Fibroblast of upper back skin (primary cell): Measurements from ENCODE around the gene BHLHE40.
A peak's percentile ranks its signal among the peaks of the same experiment; 100 is the strongest.

Source experiments
- DNase-seq: peaks from one replicate; pipeline ENCODE4 v3.0.0-alpha.2; 2013

Gene BHLHE40

DNA sequence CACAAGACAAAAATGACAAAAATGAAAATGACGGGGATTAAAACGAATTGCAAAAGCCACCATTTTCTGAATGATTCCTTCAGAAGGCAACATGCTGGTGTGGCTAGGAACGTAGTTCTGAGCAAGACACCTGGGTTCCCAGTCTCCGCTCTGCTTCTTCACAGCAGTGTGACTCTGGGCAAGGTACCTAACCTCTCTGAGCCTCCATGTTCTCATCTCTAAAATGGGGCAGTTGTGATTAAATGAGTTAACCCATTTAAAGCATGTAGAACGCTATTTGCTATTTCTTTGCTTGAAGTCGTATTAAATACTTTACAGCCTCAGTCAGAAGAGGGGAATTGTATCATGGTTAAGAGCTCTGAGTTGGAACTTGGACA, 23.6 kb downstream of the BHLHE40 start:
- no peak for DNase-seq

DNA sequence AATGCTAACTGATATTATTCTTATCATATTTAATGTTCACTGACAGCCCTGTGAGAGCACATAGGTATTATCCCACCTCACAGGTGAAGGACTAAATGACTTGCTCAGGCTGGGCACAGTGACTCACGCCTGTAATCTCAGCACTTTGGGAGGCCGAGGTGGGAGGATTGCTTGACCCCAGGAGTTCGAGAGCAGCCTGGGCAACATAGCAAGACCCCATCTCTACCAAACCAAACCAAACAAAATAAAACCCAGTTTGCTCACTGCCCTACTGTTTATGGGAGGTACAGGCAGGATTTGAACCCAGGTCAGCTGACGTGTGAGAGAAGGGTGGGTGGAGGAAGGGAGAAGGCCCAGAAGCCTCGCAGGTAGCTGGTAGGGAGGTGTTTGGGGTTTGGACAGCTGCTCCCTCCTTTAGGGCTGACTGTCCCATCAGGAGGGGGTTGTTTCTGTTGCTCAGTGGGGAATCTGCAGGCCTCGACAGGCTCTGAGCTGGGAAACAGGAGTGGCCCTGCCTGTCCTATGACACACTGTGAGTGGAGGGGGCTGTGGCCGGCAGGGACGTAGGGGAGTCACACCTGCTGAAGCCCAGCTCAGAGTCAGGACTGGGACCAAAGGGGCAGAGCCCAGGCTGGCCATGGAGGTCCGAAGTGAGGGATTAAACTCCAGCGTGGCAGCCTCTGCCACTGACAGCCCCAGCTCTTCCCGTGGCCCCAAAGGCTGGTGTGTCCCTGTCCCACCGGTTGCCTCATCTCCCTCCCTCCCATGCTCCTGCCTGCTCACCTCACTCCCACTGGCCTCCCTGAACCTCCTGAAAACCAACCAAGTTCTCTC, 25.3 kb downstream of the BHLHE40 start:
- no peak for DNase-seq

DNA sequence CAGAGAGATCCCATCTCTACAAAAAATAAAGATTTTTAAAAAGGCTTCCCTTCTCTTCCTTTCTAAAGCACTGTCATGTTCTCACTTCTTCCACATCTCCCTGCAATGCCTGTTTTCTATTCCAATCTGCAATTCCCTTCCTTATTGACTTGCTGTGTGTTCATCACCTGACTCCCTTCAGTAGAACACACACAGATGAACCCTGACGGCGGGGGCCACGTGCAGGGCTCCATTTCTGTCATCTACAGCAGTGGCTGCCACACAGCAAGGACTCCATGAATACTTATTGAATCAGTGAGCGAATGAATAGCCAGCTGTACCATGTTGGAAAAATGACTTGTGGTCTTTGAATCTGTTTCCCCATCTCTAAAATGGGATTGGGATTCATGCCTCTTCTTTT, 26.1 kb downstream of the BHLHE40 start:
- no peak for DNase-seq

DNA sequence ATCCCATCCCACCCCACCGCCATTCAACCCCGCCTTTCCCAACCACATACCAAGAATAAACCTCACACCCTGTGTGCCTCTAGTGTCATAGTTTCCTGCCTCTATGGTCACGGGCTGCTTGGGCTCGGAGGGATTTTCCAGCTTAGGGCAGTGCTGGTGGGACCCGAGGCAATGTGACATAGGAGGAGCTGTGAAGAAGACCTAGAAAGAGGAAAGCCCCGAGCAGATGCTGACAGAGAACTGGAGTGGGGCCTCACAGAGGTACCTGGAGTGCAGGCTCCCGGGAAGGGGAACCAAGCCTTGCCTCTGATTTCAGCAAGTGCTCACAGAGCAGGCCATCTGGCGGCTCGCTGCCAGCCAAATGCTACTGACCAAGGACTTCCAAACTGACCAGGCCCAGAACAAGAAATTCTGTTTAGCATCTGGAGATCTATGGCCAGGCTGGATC, 27.5 kb downstream of the BHLHE40 start:
- no peak for DNase-seq

DNA sequence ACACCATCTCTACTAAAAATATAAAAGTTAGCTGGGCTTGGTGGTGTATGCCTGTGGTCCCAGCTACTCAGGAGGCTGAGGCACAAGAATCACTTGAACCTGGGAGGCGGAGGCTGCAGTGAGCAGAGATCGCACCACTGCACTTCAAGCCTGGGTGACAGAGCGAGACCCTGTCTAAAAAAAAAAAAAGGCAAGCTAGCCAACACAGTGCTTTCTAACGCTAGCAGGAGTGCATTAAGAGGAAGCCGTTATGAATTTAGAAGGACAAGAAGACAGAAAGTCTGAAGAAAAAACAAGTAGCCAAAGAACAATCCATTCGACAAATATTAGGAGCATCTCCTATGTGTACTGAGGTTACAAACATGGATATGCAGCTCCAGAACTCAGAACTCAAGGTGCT, 28.6 kb downstream of the BHLHE40 start:
- DNase-seq = no peak

DNA sequence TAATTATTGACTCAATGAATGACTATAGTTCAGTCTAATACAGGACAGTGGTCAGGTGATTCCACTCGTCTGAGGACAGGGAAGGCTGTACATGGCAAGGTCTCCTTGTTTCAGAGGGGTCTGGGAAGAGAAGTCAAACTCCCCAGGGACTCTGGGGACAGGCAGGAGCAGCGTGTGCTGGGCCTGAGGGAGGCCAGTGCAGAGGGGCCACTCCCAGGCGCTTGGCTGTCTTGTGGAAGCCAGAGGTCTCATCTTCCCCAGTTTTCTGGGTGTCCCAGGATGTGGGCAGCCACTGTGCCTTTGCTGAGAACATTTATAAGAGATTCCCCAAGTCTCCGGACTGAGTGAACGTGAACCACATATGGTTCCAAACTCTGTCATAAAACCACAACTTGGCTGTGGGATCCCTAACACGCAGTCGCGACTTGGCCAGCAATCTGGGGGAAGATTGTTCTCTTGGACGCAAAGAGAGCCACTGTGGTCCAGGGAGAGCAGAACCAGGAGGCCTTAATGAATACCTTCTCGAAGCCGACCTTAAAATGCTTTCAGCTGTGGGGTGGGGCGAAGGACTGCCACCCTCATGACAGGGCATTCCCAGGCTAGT, 30.4 kb downstream of the BHLHE40 start:
- DNase-seq = no peak

DNA sequence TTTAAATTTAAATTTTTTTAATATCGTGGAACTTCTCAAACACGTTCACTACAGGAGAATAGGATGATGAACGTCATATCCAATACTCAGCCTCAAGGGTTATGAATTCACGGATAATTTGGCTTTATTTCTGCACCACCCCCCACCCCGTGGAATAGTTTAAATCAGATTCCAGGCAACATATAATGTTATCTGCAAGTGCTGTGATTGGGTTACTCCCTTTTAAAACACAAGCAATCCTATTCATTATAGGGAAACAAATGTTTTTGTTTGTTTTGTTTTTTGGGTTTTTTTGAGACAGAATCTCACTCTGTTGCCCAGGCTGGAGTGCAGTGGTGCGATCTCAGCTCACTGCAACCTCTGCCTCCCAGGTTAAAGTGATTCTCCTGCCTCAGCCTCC, 30.9 kb downstream of the BHLHE40 start:
- DNase-seq = no peak

DNA sequence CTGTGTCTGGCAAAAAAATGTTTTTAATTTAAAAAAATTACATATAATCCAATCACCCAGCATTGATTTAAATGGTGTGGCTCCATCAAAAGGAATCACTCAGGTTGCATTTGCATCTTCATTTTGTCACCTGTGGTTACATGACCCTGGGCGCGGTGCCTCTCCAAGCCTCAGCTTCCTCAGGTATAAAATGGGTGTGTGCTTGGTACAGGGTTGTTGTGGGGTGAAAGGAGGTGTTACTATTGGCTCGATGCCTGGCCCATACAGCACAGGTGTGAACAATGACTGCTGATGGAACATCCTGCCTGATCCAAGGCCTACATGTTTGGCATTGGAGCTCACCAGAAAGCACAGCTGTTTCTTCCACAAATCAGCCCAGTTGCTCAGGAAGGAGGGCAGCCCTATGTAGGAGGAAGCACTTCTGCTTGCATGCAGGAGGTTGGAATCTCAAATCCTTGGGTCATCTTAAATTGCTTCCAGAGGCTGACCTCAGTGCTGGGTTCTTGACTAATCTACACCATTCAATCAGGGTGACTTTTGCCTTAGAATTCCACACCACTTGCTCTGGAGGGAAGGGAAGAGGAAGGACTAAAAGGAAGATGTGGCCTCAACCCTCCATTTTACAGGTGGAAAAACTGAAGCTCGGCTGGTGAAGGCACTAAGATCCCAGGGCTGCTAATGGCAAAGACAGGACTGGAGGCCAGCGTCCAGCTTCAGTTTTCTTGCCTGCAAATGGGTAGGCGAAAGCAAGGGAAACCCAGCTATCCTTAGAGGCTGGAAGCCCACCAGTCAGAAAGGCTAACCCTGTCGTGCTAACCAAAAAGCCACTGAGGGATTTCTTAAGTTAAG, 31.7 kb downstream of the BHLHE40 start:
- no peak for DNase-seq

DNA sequence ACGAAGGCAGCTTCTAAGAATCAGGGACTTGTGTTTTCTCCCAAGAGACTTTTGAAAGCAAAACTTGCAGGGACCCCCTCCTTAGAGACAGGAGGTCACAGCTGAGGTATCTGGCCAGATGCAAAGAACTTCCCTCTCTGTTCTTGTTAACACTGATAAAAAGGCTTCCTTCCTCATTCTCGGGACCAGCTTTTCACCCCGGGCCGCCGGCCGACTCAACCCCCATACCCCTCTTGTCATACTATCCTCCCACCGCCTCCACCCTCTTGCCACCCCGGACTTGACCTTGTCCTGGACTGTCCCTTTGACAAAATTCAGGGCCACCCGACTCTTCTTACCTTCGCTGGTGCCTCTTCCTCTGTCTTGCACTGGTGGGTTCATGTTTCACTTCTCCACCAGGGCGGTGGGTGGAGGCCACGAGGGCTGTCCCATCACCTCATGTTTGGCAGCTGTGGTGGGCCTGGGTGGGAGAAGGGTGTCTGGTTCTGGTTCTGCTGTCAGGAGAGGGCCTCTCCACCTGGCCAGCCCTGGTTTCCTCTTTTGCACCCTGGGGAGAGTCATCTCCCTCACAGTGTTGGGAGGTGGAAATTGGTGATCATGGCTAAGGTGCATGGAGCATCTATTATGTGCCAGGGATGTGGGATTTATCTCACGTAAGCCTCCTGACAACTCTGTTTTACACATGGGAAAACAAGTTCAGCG, 32.5 kb downstream of the BHLHE40 start:
- DNase-seq = no peak

DNA sequence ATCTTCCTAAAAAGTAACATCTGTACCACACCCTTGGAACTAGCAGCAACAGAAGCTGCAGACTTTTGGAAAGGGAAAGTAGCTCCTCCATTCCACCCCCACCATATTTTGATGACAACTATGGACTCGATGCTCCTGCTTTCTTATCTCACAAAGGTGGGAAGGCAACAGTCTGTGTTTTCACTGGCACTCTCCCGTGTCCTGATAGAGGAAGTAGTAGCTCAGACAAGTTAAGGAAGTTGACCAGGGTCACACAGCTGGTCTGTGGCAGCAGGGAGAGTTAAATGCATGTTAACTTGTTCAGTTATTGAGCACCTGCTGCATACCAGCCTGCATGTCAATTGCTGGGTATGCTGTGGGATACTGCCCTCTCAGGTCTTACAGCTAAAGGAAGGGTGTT, 33.1 kb downstream of the BHLHE40 start:
- DNase-seq = no peak

DNA sequence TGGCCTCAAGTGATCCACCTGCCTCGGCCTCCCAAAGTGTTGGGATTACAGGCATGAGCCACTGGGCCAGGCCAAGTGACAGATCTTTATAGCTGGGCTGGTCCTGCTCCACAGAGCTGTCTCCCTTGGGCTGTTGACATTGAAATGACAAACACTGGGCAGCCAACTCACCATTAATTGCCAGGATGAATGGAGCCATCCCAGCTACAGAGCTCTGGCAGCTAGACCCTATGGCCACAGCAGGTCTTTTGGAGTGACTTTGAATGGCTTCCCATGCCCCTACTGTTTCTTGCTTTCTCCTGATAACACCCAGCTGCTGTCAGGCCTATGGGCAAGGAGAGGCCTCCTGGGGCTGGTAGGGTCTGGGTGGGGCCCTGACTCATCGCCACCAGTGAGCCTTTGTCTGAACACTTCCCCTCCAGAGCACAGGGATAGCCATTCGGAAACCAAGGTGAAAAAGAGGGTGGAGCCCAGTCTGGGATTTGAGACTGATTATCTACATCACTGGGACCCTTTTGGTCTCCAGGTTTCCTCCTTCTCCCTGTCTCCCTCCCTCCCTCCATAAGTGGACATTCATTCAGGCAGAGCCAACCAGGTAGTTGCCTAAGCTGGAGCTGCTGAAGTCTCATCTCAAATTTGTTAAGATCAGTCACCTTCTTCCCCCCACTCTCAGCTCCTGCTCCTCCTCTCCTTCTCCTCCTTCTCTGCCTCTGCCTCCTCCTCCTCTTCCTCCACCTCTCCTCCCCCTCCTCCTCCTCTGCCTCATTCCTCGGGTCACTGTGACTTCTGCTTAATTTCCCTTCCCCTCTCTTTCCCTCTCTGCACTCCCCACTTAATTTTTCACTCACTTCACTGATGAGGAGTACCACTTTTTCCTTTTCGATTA, 34.0 kb downstream of the BHLHE40 start:
- no peak for DNase-seq

DNA sequence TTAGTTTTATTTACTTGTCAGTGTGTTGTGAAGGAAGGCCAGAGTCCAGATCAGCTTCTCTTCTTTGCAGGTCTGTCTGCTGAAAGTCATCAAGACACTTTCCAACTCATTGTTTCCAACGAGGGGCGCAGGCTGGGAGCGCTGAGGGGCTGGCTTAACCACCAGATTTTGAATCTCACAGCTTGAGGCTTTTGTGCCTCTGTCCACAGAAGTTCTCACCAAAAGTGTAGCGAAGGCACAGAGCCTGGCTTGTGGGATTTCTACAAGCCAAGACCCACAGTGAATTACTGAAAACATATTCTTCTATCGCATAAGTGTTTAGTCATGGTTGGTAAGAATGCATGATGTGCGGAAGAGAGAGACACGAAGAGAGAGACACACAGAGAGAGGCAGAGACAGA, 35.2 kb downstream of the BHLHE40 start:
- no peak for DNase-seq

DNA sequence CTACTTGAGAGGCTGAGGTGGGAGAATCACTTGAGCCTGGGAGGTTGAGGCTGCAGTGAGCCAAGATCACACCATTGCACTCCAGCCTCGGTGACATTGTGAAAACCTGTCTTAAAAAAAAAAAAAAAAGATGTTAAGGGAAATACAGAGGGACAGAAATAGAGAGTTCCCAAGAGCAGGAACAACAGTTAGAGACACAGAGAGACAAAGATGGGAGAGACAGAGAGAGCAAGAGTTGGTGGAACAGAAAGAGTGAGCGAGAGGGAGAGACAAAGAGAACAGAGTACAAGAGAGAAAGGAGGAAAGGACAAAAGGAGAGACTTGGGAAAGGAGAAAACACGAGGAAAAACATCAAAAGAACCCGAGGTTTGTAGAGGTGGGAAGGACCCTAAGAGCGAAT, 35.8 kb downstream of the BHLHE40 start:
- DNase-seq = no peak

DNA sequence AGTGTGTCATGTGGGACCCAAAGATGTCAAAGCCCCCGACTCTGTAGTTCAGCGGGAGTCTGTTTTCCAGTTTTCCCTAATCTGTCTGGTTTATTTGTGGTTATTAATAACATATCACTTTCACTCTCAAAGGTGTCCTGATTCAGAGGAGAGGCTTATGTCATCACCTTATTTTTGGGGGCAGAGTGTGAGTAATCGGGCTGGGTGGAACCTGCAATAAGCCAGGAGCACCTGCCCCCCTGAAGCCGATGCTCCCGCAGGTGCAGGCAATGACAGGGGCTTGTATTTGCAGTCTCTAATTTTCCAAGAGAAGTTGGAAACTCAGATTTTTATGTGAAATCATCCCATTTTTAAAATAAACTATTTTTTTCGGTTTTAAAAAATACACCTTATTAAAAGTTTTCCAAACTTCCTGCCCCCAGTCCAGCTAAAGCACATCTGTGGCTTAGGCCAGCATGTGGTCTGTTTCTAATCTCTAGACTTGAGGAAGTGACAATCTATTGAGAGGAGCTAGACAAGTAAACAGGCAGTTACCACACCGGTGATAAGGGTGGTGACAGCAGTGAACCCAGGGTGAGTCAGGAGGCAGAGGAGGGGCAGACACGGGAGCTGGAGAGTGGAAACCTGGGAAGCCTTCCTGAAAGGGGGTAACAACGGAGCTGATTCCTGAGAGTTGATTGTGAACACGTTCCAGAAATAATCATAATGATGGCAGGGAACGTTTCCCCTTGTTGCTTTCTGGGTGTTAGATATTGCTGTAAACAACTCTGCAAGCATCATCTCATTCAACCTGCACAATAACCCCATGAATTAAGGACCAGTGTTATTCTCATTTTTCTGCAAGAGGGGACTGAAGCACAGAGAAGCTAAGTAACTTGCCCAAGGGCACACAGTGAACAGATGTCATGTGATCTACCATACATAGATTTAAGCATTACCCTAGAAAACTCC, 37.2 kb downstream of the BHLHE40 start:
- DNase-seq = no peak

DNA sequence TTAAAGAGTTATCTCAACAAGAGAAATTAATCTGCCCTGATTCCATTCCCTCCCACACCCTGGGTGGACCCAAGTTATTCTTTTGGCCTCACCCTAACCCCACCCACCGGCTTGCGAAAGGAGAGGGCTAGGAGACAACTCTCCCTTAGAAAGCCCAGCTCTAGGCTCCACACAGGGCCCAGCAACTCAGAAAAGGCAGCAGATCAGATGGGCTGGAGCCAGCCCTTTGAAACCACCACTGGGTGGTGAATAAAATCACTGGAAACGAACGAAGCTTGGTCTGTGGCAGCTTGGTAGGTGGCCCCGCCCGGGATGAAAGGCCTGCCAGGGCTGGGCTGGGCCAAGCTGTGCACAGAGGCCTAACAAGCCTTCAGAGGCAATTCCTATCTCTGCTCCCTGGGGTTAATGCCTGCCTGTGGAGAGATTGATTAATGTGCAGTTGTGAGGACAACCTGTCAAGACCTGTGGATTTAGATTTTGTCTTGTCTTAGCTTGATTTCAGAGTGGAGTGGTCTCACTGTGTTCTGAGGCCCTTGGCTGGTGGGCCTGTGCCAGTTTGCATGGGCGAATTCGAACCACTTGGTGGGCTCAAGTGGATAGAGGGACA, 38.8 kb downstream of the BHLHE40 start:
- no peak for DNase-seq

DNA sequence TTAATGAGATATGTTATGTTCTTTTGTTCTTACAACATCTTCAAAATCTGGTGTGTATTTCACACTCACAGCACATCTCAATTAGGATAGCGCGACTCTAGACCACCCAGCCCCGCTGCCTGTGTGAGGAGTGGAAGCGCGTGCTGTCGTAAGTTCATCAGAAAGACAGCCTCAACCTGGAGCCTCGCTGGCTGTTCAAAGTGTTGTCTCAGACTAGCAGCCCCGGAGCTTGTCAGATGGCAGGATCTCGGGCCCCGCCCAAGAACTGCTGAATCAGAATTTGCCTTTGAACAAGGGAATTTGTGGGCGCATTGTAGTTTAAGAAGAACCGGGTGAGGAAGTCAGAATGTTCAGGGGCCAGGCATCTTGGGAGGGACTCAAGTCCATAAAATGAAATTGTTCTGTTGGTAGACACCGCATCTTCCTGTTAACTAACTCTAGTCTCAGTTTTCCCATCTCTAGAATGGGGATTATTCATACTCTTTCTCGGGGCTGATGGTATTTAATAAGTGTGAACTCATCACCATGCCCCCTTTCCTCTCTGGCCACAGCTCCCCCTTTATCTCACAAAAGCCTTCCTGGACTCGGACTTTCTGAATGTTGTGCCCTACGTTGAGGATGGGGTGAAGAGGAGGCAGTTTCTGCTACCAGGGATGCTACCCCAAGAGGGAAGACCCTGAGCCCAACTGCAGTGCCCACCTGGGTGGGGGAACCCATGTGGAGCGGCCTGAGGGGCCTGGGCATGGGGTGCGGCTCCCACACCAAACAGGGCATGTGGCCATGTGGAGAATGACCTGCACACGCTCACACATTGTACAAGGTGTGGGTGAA, 40.4 kb downstream of the BHLHE40 start:
- no peak for DNase-seq

DNA sequence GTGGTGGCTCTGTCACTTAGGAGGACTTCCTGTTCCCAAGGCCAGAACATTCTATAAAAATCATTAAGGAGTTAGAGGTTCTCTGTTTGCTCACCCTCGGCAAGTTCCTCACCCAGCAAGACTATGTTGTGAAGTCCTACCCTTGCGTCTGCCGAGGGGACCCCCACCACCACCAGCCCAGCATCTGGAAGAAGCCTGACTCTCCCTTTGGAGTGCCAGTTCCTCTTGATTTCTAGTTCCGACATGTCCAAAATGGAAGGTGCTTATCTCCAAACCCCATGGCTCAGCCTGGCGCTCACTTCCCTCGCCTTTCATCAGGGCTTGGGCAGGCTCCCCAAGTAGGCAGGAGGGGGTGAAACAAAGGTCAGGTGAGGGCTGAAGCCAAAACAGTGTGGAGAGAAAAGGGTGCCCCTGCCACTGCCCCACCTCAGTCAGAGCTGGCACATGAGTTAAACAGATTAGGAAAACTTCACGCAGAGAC, 41.0 kb downstream of the BHLHE40 start:
- no peak for DNase-seq

DNA sequence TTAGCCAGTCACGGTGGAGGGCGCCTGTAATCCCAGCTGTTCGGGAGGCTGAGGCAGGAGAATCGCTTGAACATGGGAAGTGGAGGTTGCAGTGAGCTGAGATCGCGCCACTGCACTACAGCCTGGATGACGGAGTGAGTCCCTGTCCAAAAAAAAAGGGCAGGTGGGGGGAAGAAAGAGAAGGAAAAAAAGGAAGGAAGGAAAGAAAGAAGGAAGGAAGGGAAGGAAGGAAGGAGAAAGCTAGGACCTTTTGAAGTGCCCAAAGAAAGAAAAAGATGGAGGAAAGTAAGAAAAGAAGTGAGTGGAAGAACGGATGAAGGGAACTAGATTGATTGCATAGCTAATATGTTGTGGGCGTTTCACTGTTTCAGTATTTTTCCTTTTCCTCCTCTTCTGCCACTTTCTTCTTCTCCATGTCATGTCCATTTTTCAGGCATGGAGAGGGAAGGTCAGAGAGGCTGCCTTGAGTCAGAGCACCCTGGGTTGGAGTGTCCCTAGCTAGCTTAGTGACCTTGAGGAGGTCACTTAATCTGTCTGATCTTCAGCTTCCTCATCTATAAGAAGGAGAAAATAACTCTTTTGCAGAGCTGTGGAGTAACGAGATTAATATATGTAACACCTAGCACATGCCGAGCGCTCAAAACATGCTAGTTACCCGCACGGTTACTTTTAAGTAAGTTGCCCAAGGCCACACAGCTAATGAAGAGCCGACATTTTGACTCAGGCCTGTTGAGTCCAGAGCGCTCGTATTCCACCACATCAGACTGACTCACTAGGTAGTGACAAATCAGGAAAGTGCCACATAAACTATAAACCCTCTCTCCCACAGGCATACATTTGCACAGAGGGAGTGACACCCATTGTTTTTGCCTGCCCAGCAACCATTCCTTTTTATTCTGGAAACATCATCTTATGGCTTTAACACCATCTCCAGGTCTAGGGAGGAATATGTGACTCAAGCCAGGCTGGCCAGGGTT, 42.2 kb downstream of the BHLHE40 start:
- DNase-seq = peak; percentile 44
